GM18511 (cell line): ENCODE results near the gene MAGI2.

Experiments
- ATAC-seq: cut with Tn5 transposase; IDR thresholded peaks from one replicate; pipeline ENCODE4 v1.9.1; 2021; ENCODE audit warnings: mild to moderate bottlenecking, moderate library complexity; ENCODE audit not compliant: unreplicated experiment

Gene MAGI2

GRCh38 chr7:78172933-78173591 lies 1280.4 kb downstream of the MAGI2 start:
- ATAC-seq: no peak

GRCh38 chr7:78172267-78172757 lies 1281.2 kb downstream of the MAGI2 start:
- ATAC-seq: no peak

GRCh38 chr7:78171398-78171797 lies 1282.1 kb downstream of the MAGI2 start:
- no peak for ATAC-seq

GRCh38 chr7:78170815-78171214 lies 1282.7 kb downstream of the MAGI2 start:
- ATAC-seq: no peak

- no peak for ATAC-seq
Measured at GRCh38 chr7:78169992-78170391, 1283.5 kb downstream of the MAGI2 start.

GRCh38 chr7:78168865-78169264 lies 1284.6 kb downstream of the MAGI2 start:
- ATAC-seq: no peak

GRCh38 chr7:78167860-78168259 lies 1285.6 kb downstream of the MAGI2 start:
- ATAC-seq: no peak

GRCh38 chr7:78165854-78166253 lies 1287.6 kb downstream of the MAGI2 start:
- no peak for ATAC-seq

- ATAC-seq: no peak
Measured at GRCh38 chr7:78165454-78165853, 1288.0 kb downstream of the MAGI2 start.

GRCh38 chr7:78164459-78164858 lies 1289.0 kb downstream of the MAGI2 start:
- ATAC-seq: no peak

GRCh38 chr7:78161781-78162180 lies 1291.7 kb downstream of the MAGI2 start:
- no peak for ATAC-seq

- no peak for ATAC-seq
Measured at GRCh38 chr7:78159545-78159944, 1293.9 kb downstream of the MAGI2 start.

- ATAC-seq: no peak
Measured at GRCh38 chr7:78153285-78153684, 1300.2 kb downstream of the MAGI2 start.

- no peak for ATAC-seq
Measured at GRCh38 chr7:78151229-78151628, 1302.2 kb downstream of the MAGI2 start.

- ATAC-seq: no peak
Measured at GRCh38 chr7:78149787-78150186, 1303.7 kb downstream of the MAGI2 start.

GRCh38 chr7:78148166-78148894 lies 1305.1 kb downstream of the MAGI2 start:
- no peak for ATAC-seq

- ATAC-seq: no peak
Measured at GRCh38 chr7:78146546-78146945, 1306.9 kb downstream of the MAGI2 start.

GRCh38 chr7:78143661-78144060 lies 1309.8 kb downstream of the MAGI2 start:
- no peak for ATAC-seq

GRCh38 chr7:78141522-78142281 lies 1311.8 kb downstream of the MAGI2 start:
- ATAC-seq: no peak

GRCh38 chr7:78140109-78140508 lies 1313.4 kb downstream of the MAGI2 start:
- ATAC-seq: no peak

- no peak for ATAC-seq
Measured at GRCh38 chr7:78139335-78139734, 1314.1 kb downstream of the MAGI2 start.

GRCh38 chr7:78134774-78135173 lies 1318.7 kb downstream of the MAGI2 start:
- ATAC-seq: no peak
